NCI-H748 (cell line): ENCODE results near the gene KRT1.

Experiments used
- DNase-seq: peaks from one replicate; lab custom pipeline; 2025; ENCODE audit not compliant: unreplicated experiment; lab: John Stamatoyannopoulos, UW

KRT1 gene

GRCh38 chr12:52643233-52644077 lies 36.8 kb downstream of the KRT1 start:
- no peak for DNase-seq

GRCh38 chr12:52641468-52641867 lies 38.7 kb downstream of the KRT1 start:
- DNase-seq = no peak

- no peak for DNase-seq
These were observed 42.9 kb downstream of the KRT1 start for GRCh38 chr12:52637299-52637698.

GRCh38 chr12:52636592-52637258 lies 43.5 kb downstream of the KRT1 start:
- DNase-seq = no peak

- no peak for DNase-seq
These were observed 44.0 kb downstream of the KRT1 start for GRCh38 chr12:52636189-52636588.

- peak; percentile 14 for DNase-seq
These were observed 45.7 kb downstream of the KRT1 start for GRCh38 chr12:52634266-52635056.

- no peak for DNase-seq
These were observed 46.8 kb downstream of the KRT1 start for GRCh38 chr12:52633383-52633782.

- no peak for DNase-seq
These were observed 47.6 kb downstream of the KRT1 start for GRCh38 chr12:52632656-52633055.

- DNase-seq = no peak
These were observed 48.3 kb downstream of the KRT1 start for GRCh38 chr12:52631676-52632459.

- DNase-seq = no peak
These were observed 48.9 kb downstream of the KRT1 start for GRCh38 chr12:52631264-52631663.

- no peak for DNase-seq
These were observed 49.5 kb downstream of the KRT1 start for GRCh38 chr12:52630599-52631200.

GRCh38 chr12:52630008-52630500 lies 50.2 kb downstream of the KRT1 start:
- DNase-seq = no peak

- DNase-seq = no peak
These were observed 50.8 kb downstream of the KRT1 start for GRCh38 chr12:52629281-52630007.

- DNase-seq = no peak
These were observed 51.4 kb downstream of the KRT1 start for GRCh38 chr12:52628841-52629240.

GRCh38 chr12:52628111-52628507 lies 52.1 kb downstream of the KRT1 start:
- no peak for DNase-seq

GRCh38 chr12:52627395-52628110 lies 52.7 kb downstream of the KRT1 start:
- DNase-seq = peak; percentile 58
